Loucy (cell line): Measurements from ENCODE around the gene VWA3A.
"Not testable (repeated sequence)": the region's sequence is repeated elsewhere in the genome, so short reads cannot be mapped to it uniquely, and the experiment has no call there.

Experiments used
- H2AFZ ChIP-seq: fragments of 200-600 bp; sonication (generic); 2 replicates; pipeline ENCODE4 v1.6.0; 2016; ENCODE audit warnings: antibody characterized with exemption, mild to moderate bottlenecking, low read length, moderate library complexity
- H3F3A ChIP-seq: fragments of 200-600 bp; 2 replicates; pipeline ENCODE4 v1.6.0; 2016; ENCODE audit warnings: antibody characterized with exemption, low read depth, mild to moderate bottlenecking
- H3K27me3 ChIP-seq: fragments of 200-600 bp; sonication (generic); 2 replicates; pipeline ENCODE4 v1.6.1; 2014; ENCODE audit warnings: low read length, mild to moderate bottlenecking; ENCODE audit not compliant: insufficient read depth, poor library complexity, severe bottlenecking
- H3K36me3 ChIP-seq: fragments of 200-600 bp; sonication (generic); 2 replicates; pipeline ENCODE4 v1.6.1; 2016; ENCODE audit warnings: low read length; ENCODE audit not compliant: insufficient read depth
- H3K4me1 ChIP-seq: fragments of 200-600 bp; sonication (generic); 2 replicates; pipeline ENCODE4 v1.5.1; 2014; ENCODE audit warnings: low read length, mild to moderate bottlenecking; ENCODE audit not compliant: insufficient read depth, poor library complexity, severe bottlenecking
- H3K4me2 ChIP-seq: fragments of 200-600 bp; sonication (generic); 2 replicates; pipeline ENCODE4 v1.6.0; 2014; ENCODE audit warnings: antibody characterized with exemption, low read length, low read depth, mild to moderate bottlenecking; ENCODE audit not compliant: poor library complexity, severe bottlenecking
- H3K4me3 ChIP-seq: fragments of 200-600 bp; sonication (generic); 2 replicates; pipeline ENCODE4 v1.5.1; 2014; ENCODE audit warnings: low read length, mild to moderate bottlenecking, mixed read lengths; ENCODE audit not compliant: poor library complexity, severe bottlenecking
- H3K79me2 ChIP-seq: fragments of 200-600 bp; sonication (generic); 2 replicates; pipeline ENCODE4 v1.6.1; 2014; ENCODE audit warnings: low read length; ENCODE audit not compliant: insufficient read depth
- H3K9ac ChIP-seq: fragments of 200-600 bp; sonication (generic); 2 replicates; pipeline ENCODE4 v1.6.0; 2014; ENCODE audit warnings: mild to moderate bottlenecking, low read depth, low read length, moderate library complexity; ENCODE audit not compliant: poor library complexity, severe bottlenecking
- H3K9me2 ChIP-seq: fragments of 200-600 bp; sonication (generic); replicated peaks from 2 replicates; pipeline ENCODE4 v1.6.1; 2016; ENCODE audit warnings: low read depth, low read length, mixed read lengths
- H3K9me3 ChIP-seq: fragments of 200-600 bp; sonication (generic); 2 replicates; pipeline ENCODE4 v1.6.1; 2014; ENCODE audit warnings: mild to moderate bottlenecking, antibody characterized with exemption, low read length, low read depth; ENCODE audit not compliant: insufficient read depth
- H4K20me1 ChIP-seq: fragments of 200-600 bp; sonication (generic); 2 replicates; pipeline ENCODE4 v1.6.0; 2014; ENCODE audit warnings: antibody characterized with exemption, low read length, mild to moderate bottlenecking; ENCODE audit not compliant: insufficient read depth, poor library complexity, severe bottlenecking
- EZH2phosphoT487 ChIP-seq: fragments of 200-600 bp; IDR thresholded peaks from 2 replicates; pipeline ENCODE4 v1.6.1; 2018; ENCODE audit warnings: antibody characterized with exemption, mild to moderate bottlenecking, moderate library complexity, borderline replicate concordance
- TF ChIP-seq, protein P1 (sequence below): fragments of 200-600 bp; sonication (generic); conservative IDR thresholded peaks from 2 replicates; pipeline ENCODE4 v1.5.1; 2014; ENCODE audit warnings: mild to moderate bottlenecking, antibody characterized with exemption, low read length

VWA3A gene

DNA sequence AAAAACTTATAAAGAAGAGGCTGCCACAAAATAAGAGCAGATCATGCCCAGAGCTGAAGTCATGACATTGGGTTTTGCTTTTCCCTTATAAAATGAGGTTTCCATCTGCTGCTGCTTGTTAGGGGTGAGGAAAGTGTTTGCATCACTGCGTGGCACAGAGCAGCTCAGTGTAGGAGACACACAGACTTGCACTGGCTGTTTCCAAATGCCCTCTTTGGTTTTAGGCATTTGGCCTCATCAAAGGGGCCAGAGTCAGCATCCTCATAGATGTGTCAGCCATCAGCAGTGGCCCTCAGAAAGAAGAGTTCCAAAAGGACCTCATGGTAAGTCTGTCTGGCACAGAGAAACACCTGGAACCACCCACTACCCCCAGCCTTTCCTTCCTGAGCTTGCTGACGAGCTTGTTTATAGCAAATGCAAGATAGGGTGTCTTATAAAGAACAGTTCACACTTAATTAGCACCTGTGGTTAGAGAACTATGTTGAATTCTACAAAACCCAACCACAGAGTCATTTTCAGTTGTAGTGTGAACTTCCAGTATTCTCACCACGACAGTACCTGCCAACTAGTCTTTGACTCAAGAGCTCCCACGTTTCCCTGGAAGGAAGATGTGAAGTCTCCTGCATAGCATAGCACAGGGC lies 17.0 kb downstream of the VWA3A start:
- H3K79me2 ChIP-seq = no peaks in the 10 kb centered on the region
- no peak overlapping the region for H3K4me3 ChIP-seq
- no peak overlapping the region for H3K9ac ChIP-seq
- no peak overlapping the region for H2AFZ ChIP-seq
- TF ChIP-seq EZH2phosphoT487 = no peak
- TF ChIP-seq, protein P1, sequence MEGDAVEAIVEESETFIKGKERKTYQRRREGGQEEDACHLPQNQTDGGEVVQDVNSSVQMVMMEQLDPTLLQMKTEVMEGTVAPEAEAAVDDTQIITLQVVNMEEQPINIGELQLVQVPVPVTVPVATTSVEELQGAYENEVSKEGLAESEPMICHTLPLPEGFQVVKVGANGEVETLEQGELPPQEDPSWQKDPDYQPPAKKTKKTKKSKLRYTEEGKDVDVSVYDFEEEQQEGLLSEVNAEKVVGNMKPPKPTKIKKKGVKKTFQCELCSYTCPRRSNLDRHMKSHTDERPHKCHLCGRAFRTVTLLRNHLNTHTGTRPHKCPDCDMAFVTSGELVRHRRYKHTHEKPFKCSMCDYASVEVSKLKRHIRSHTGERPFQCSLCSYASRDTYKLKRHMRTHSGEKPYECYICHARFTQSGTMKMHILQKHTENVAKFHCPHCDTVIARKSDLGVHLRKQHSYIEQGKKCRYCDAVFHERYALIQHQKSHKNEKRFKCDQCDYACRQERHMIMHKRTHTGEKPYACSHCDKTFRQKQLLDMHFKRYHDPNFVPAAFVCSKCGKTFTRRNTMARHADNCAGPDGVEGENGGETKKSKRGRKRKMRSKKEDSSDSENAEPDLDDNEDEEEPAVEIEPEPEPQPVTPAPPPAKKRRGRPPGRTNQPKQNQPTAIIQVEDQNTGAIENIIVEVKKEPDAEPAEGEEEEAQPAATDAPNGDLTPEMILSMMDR = no peak
- no peaks in the 10 kb centered on the region for H3K9me2 ChIP-seq
- H3K9me3 ChIP-seq = no peaks in the 10 kb centered on the region
- H3K27me3 ChIP-seq = no peaks in the 10 kb centered on the region
- H3F3A ChIP-seq = no peaks in the 10 kb centered on the region
- no peaks in the 10 kb centered on the region for H3K36me3 ChIP-seq
- peak overlapping the region; percentile 43 for H3K4me2 ChIP-seq
- H4K20me1 ChIP-seq = no peaks in the 10 kb centered on the region
- H3K4me1 ChIP-seq = peaks cover 28% of the 10 kb centered on the region

- H3K4me1 ChIP-seq = peaks cover 28% of the 10 kb centered on the region
- H3K9me3 ChIP-seq, H3F3A ChIP-seq, H3K79me2 ChIP-seq, H3K9ac ChIP-seq, H3K36me3 ChIP-seq, H3K4me2 ChIP-seq, H3K9me2 ChIP-seq, H3K27me3 ChIP-seq, H3K4me3 ChIP-seq, H2AFZ ChIP-seq, H4K20me1 ChIP-seq: not testable (repeated sequence)
Observed at GRCh38 chr16:22111629-22112028, 19.3 kb downstream of the VWA3A start.

GRCh38 chr16:22116095-22116700 lies 23.9 kb downstream of the VWA3A start:
- H3K36me3 ChIP-seq = no peaks in the 10 kb centered on the region
- H4K20me1 ChIP-seq = no peaks in the 10 kb centered on the region
- H3K4me1 ChIP-seq = no peaks in the 10 kb centered on the region
- H3K9me3 ChIP-seq = no peaks in the 10 kb centered on the region
- H3F3A ChIP-seq = no peaks in the 10 kb centered on the region
- H3K9ac ChIP-seq = no peak overlapping the region
- no peak overlapping the region for H2AFZ ChIP-seq
- H3K4me3 ChIP-seq = no peak overlapping the region
- TF ChIP-seq, protein P1 = no peak
- TF ChIP-seq EZH2phosphoT487 = no peak
- no peaks in the 10 kb centered on the region for H3K9me2 ChIP-seq
- H3K27me3 ChIP-seq = no peaks in the 10 kb centered on the region
- H3K4me2 ChIP-seq = no peak overlapping the region
- H3K79me2 ChIP-seq = no peaks in the 10 kb centered on the region

GRCh38 chr16:22117609-22118008 lies 25.3 kb downstream of the VWA3A start:
- Histone ChIP-seq H3K9ac (no peak overlapping the region), H3K9me3 (no peaks in the 10 kb centered on the region), H3K27me3 (no peaks in the 10 kb centered on the region), H3K36me3 (no peaks in the 10 kb centered on the region), H3F3A (no peaks in the 10 kb centered on the region), H3K9me2 (no peaks in the 10 kb centered on the region), H3K79me2 (no peaks in the 10 kb centered on the region), H3K4me3 (no peak overlapping the region), H4K20me1 (no peaks in the 10 kb centered on the region), H3K4me1 (no peaks in the 10 kb centered on the region), H3K4me2 (no peak overlapping the region), H2AFZ (no peak overlapping the region)
- TF ChIP-seq, protein P1 = no peak
- TF ChIP-seq EZH2phosphoT487 = no peak
